ENCODE measurements around the gene CA12. TPM values are rescaled to one million over a fixed set of nuclear protein-coding genes. Genes with fewer than 3 reads are reported as not detected.

CA12 gene
- total and polyA plus RNA-seq, 2 donors (not counting 3 experiments of a cell fraction or from before 2014, with no cell fraction given), result 1.1 to 5.9 TPM

DNA sequence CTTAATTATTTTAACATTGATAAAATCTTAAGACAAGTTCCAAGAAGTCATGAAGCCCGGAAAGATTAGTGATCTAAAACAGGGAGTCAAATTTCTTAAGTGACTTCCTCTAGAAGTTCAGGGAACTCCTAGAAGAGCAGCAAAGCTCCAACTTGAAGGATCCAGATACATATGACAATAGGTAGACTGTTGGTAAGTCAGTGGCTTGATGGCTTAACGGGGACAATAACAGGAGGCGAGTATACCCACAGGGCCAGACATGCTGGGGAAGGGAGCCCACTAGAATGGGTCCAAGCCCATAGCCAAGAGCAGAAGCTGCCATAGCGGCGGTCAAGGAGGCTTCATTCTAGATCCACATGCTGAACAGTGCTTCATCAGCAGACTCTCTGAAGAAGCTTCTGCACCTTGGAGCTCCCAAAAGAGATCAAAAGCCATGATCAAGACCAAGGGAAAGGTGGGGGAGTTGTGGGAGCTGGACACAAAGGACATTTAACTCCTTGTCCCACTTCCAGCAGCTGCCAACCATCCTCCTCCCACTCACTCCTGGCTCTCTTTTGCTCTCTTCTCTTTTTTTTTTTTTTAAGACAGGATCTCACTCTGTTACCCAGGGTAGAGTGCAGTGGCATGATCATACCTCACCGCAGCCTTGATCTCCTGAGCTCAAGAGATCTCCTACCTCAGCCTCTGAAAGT lies 10.2 kb upstream of the CA12 start:
- no TSS peak for BruUV-seq (replicated peaks)
- Histone ChIP-seq H3K79me2 (ENCODE audit: control insufficient read depth, insufficient read depth, low read length) (no peaks in the 10 kb centered on the region), H3K9ac (replicated peaks; ENCODE audit: extremely low read depth, insufficient read depth, low read length) (no peak overlapping the region), H3K36me3 (ENCODE audit: control insufficient read depth in 2 of 2, extremely low read depth in 1 of 2, insufficient read depth in 2 of 2, low read length in 2 of 2) (no peaks in the 10 kb centered on the region), H3K4me2 (ENCODE audit: insufficient read depth, low read length) (no peak overlapping the region), H3K4me1 (ENCODE audit: control insufficient read depth, extremely low read depth, insufficient read depth, low read length) (no peaks in the 10 kb centered on the region), H2AFZ (ENCODE audit: low read depth, low read length) (no peak overlapping the region), H3K27me3 (ENCODE audit: control insufficient read depth in 2 of 2, insufficient read depth in 2 of 2, low read length in 2 of 2) (no peaks in the 10 kb centered on the region), H4K20me1 (replicated peaks; ENCODE audit: control insufficient read depth, extremely low read depth, insufficient read depth, low read length) (no peaks in the 10 kb centered on the region), H3K9me1 (replicated peaks; ENCODE audit: control insufficient read depth, extremely low read depth, insufficient read depth, low read length) (no peaks in the 10 kb centered on the region), H3K27ac (ENCODE audit: insufficient read depth, low read depth, low read length) (no peak overlapping the region), H3K9me3 (replicated peaks; ENCODE audit: control insufficient read depth, insufficient read depth, low read length) (no peaks in the 10 kb centered on the region), H3K4me3 (replicated peaks in 1 of 3; ENCODE audit: insufficient read depth in 1 of 3, low read depth in 1 of 3, low read length in 3 of 3) (no peak overlapping the region)
- FAIRE-seq (no peak), DNase-seq (ENCODE audit: low read depth, low spot score) (no peak)
- POLR2A ChIA-PET, result no interaction called here
- intact Hi-C loops (cut with micrococcal nuclease), result no loop called here
- TF ChIP-seq MYC (IDR thresholded peaks at IDR 0.05; ENCODE audit: low read depth, low read length), result no peak
- TF ChIP-seq EZH2 (IDR thresholded peaks at IDR 0.05; ENCODE audit: borderline replicate concordance, low read depth, low read length, severe bottlenecking), result no peak
- no peak for TF ChIP-seq POLR2AphosphoS5 (IDR thresholded peaks at IDR 0.05; ENCODE audit: insufficient read depth, low read depth, low read length)
- TF ChIP-seq, protein P1, sequence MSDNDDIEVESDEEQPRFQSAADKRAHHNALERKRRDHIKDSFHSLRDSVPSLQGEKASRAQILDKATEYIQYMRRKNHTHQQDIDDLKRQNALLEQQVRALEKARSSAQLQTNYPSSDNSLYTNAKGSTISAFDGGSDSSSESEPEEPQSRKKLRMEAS (IDR thresholded peaks at IDR 0.05; ENCODE audit: insufficient read depth, insufficient read length), result no peak
- TF ChIP-seq, protein P2, sequence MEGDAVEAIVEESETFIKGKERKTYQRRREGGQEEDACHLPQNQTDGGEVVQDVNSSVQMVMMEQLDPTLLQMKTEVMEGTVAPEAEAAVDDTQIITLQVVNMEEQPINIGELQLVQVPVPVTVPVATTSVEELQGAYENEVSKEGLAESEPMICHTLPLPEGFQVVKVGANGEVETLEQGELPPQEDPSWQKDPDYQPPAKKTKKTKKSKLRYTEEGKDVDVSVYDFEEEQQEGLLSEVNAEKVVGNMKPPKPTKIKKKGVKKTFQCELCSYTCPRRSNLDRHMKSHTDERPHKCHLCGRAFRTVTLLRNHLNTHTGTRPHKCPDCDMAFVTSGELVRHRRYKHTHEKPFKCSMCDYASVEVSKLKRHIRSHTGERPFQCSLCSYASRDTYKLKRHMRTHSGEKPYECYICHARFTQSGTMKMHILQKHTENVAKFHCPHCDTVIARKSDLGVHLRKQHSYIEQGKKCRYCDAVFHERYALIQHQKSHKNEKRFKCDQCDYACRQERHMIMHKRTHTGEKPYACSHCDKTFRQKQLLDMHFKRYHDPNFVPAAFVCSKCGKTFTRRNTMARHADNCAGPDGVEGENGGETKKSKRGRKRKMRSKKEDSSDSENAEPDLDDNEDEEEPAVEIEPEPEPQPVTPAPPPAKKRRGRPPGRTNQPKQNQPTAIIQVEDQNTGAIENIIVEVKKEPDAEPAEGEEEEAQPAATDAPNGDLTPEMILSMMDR (IDR thresholded peaks at IDR 0.05; ENCODE audit: extremely low read depth in 1 of 2, insufficient read depth in 1 of 2, low read depth in 1 of 2, low read length in 2 of 2), result no peak
- TF ChIP-seq GATA2 (IDR thresholded peaks at IDR 0.05; ENCODE audit: insufficient read depth, insufficient read length, low read depth, low read length), result no peak
- TF ChIP-seq POLR2A (IDR thresholded peaks at IDR 0.05; ENCODE audit: low read depth, low read length), result no peak
- TF ChIP-seq FOS (IDR thresholded peaks at IDR 0.05; ENCODE audit: borderline replicate concordance, insufficient read depth, low read length), result no peak
- no peak for TF ChIP-seq JUN (IDR thresholded peaks at IDR 0.05; ENCODE audit: borderline replicate concordance, insufficient read depth, insufficient read length, low read depth)
- dilution Hi-C loops (cut with MboI; ENCODE audit: extremely low pct_ligation_motif_present, low sequenced_read_pairs), result no loop called here
- CTCF ChIA-PET, result interaction anchor here (1.5 kb wide), 1 partner anchor 11 kb away, joined by 4 read pairs; no protein-coding TSS in a partner anchor

Measured in endothelial cell of umbilical vein (primary cell).